MM.1S (cell line): Measurements from ENCODE around the gene CASP4.

Experiments used
- EZH2 ChIP-seq: fragments of 300-600 bp; sonication (generic); optimal IDR thresholded peaks from 2 replicates; pipeline ENCODE3; 2017; ENCODE audit warnings: low read depth, mild to moderate bottlenecking, antibody characterized with exemption, low read length, mixed read lengths
- EZH2phosphoT487 ChIP-seq: fragments of 300-600 bp; sonication (generic); IDR thresholded peaks from 2 replicates; pipeline ENCODE4 v1.6.1; 2018; ENCODE audit warnings: antibody characterized with exemption, low read length
- TF ChIP-seq, protein P1 (sequence below): fragments of 300-600 bp; sonication (generic); IDR thresholded peaks from 2 replicates; pipeline ENCODE4 v1.5.1; 2016; ENCODE audit warnings: antibody characterized with exemption, low read length, mixed read lengths

DNA sequence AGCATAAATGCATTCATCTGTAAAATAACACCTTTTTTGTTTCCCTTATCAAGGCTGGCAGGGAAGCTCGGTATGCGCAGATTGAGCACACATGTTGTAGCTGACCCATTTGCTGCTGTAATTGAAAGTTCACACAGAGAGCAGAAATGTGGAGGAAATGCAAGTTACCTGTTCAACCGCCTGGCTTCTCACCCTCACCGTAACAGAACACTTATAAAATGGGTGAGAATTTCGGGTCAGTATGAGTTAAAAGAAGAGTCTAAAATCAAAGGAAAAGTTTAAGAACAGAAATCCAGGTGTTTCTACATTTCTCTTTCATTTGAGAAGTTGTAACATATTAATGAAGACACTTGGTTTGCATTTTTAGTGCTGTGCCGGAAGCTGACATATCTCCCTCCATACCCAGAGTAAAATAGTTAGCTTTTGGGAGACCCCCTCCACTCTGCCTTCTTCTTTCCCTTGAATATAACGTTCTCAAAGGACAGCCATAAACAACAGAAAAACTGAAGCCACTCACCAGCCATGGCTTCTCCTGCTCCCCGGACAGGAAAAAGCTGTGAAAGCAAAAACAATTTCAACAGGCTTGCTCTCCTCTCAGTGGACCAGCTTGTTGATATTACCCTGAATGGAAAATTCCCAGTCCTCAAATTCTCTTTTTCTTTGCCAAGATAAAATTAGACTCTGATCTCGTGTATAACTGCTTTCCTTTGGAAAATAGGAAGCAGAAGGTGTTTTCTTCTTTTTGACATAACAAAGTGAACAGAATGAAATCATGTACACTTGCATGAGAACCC is 70.3 kb downstream of the CASP4 start, which contains the start of gene CASP12:
- TF ChIP-seq, protein P1, sequence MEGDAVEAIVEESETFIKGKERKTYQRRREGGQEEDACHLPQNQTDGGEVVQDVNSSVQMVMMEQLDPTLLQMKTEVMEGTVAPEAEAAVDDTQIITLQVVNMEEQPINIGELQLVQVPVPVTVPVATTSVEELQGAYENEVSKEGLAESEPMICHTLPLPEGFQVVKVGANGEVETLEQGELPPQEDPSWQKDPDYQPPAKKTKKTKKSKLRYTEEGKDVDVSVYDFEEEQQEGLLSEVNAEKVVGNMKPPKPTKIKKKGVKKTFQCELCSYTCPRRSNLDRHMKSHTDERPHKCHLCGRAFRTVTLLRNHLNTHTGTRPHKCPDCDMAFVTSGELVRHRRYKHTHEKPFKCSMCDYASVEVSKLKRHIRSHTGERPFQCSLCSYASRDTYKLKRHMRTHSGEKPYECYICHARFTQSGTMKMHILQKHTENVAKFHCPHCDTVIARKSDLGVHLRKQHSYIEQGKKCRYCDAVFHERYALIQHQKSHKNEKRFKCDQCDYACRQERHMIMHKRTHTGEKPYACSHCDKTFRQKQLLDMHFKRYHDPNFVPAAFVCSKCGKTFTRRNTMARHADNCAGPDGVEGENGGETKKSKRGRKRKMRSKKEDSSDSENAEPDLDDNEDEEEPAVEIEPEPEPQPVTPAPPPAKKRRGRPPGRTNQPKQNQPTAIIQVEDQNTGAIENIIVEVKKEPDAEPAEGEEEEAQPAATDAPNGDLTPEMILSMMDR, result no peak
- TF ChIP-seq EZH2 (no peak), EZH2phosphoT487 (no peak)
